HG02642 (cell line): ENCODE measurements around the gene MGAT4A.

Experiments
- ATAC-seq: cut with Tn5 transposase; IDR thresholded peaks from one replicate; pipeline ENCODE4 v1.9.1; 2021; ENCODE audit warnings: mild to moderate bottlenecking; ENCODE audit not compliant: unreplicated experiment, poor library complexity

MGAT4A gene

DNA sequence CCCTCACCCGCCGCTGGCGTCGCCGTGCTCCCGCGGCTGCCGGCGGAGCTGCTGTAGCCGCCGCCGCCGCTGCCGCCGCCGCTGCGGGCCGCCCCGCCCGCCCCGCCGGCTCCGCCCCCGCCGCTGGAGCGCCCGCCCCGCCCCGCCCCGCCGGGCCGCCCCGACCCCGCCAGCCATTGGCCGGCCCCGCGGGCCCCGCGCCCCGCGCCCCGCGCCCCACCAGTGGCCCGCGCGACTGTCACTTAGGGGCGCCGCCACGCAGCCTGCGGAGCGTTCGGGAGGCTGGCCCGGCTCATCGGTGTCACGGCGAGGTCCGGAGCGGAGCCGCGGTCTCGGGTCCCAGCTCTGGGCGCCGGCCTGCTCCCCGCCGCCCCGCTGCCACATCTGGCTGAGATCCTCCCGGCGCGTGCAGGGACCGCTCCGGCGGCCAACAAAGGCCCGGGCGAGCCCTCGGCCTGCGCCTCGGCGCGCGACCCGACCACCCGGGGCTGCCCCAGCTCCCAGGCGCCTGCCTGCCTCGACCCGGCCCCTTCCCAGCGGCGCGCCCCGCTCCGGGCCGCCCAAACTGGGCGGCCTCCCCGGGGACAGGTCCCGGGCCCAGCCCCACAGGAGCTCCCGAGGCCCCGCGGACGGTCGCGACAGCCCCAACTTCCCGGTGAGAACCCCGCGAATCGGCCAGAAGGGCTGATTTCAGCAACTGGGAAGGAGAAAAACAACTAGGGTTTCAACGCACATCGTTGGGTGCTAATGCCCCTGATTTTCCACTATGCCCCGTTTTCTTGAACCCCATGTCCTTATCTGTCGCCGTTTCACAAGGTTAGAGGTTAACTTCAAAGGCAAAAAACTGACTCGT lies at the start of gene MGAT4A:
Gene MGAT4A, minus strand, starts transcription at position 92 of the 853 bp plus-strand sequence. CDS start 4,800 bp downstream, outside the sequence.
- peak; percentile 88 for ATAC-seq

DNA sequence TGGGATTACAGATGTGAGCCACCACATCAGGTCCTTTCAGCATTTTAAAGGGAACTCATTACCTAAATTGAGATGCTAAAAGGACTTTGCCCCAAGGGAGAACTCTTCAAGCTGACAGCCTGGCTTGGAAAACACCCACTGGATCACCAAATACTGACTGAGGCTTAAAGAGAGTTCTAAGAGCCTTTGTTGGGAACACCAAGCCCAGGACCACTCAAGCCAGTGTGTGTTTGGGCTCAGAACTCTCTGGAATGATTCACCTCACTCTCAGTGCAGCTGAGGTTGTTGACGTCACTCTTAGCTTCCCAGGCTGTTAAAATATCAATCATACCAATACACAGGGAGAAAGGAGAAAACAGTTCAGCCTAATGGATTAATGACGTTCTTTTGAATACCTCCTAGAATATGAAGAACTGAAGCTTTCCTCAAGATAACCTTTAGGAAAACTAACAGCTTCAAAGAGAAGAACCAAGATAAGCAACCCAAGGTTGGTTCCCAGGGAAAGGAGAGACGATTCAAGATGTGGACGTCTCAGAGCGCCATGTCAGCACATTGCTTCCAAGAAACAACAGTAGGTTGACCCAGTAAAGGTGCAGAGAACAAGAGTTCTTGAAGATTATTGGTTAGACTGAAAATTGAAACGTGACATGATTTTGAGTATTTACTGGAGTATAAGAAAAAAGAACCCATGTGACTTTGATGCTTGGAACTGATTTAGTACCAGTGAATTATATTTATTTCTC lies 48.0 kb upstream of the MGAT4A start:
- ATAC-seq = no peak

GRCh38 chr2:98778151-98778550 lies 47.2 kb upstream of the MGAT4A start:
- ATAC-seq = no peak

- ATAC-seq = no peak
These were observed 46.8 kb upstream of the MGAT4A start for GRCh38 chr2:98777710-98778109.

- ATAC-seq = no peak
These were observed 46.1 kb upstream of the MGAT4A start for GRCh38 chr2:98777076-98777475.

DNA sequence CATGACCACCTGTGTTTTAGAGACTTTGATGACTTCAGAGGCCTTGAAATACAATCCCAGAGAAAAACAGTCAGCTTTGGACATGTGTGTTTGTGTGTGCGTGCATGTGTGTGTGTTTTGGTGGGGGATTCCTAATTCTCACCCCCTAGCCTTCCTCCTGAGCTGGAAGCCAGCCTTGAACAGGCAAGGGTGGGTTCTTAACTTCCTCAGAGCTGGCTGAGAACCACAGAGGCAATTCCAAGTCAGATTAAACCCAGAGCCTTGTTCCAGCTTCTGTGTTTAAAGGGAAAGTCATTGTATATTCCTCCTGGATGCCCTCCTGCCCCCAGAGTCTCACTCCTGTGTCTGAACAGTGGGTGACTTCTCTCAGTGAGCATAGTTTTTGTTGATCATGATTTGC lies 45.2 kb upstream of the MGAT4A start:
- ATAC-seq = no peak

DNA sequence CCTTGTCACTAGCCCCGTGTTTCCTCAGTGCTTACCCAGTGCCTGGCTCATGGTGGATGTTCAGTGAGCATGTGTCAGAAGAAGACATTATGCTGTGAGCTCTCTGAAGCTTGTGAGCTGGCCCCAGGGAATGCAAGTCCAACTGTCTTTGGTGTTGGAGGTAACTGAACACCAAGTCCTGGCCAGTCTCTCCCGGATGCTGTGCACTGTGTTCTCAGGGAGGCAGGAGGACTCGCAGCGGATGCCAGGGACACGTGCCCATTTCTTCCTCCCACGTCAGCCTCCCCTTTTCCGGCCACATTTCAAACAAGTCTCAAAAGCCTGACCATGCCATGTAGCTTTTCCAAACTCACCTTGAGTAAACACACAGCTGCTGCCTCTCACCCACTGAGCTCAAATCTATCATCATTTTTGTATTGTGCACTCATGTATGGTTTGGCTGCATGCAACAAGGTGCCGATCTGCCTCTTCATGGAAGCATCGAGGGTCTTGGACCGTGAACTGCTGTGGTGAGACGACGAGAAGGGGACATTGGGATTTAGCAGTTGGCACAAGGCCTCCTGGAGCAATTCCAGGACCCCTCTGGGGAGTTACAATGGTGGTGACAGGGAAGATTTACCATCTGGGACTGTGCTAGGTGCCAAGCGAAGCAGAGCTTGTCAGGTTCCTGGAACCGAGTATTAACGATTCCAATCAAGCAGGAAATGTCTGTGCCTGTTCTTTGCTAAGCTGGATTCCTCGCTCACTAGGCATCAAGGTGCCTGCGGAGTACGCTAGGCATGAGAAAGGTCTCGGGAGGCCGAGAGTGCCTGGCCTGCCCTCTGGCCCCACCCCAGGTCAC lies 44.4 kb upstream of the MGAT4A start:
- no peak for ATAC-seq

DNA sequence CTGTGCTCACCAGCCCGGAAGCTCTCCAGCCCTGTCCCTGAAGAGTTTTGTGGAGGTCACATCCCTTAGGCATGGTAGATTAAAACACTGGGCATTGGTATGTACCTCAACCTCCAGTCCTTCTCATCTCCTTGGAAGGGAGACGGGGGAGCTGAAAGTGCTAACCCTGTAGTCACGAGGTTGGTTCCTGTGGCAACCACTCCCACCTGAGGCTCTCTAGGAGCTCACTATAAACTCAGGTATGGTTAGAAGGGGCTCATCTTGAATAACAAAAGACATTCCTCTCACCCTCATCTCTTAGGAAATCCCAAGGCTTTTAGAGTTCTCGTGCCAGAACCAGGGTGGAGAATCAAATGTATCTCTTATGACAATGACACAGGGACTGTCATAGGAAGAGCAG lies 43.0 kb upstream of the MGAT4A start:
- no peak for ATAC-seq

DNA sequence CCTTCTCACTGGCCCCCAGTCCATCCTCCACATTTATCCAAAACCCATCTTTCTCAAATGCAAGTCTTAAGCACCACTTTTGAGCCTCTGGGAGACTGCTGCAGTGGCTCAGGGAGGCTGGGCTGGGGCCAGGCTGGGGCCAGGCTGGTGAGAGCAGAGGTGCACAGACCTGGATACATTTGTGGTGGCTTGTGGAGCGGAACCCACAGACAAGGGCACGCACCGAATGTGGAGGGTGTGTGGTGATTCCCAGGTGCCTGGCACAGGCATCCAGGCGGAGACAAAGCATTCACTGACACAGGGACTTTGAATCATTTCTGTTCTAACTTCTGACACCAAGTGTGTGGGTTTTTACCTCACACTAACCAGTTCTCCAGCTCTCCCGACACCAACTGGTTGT lies 42.2 kb upstream of the MGAT4A start:
- no peak for ATAC-seq

DNA sequence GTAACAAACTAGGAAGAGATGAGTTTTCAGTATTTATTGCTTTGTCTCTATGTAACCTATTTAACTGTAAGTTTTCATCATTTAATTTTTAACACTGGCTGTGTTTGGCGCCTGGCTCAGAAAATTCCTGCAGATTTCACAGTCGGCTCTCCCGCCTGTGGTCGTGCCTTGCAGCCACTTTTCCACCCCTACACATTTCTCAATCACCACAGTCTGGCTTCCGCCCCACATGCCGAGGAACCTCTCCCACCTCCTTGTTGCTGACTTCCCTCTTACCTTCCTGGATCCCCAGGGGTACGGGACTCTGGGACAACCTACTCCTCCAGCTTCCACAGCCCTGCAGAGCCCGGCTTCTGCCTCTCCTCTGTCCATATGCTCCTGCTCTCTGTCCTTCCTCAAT lies 41.6 kb upstream of the MGAT4A start:
- ATAC-seq = no peak

DNA sequence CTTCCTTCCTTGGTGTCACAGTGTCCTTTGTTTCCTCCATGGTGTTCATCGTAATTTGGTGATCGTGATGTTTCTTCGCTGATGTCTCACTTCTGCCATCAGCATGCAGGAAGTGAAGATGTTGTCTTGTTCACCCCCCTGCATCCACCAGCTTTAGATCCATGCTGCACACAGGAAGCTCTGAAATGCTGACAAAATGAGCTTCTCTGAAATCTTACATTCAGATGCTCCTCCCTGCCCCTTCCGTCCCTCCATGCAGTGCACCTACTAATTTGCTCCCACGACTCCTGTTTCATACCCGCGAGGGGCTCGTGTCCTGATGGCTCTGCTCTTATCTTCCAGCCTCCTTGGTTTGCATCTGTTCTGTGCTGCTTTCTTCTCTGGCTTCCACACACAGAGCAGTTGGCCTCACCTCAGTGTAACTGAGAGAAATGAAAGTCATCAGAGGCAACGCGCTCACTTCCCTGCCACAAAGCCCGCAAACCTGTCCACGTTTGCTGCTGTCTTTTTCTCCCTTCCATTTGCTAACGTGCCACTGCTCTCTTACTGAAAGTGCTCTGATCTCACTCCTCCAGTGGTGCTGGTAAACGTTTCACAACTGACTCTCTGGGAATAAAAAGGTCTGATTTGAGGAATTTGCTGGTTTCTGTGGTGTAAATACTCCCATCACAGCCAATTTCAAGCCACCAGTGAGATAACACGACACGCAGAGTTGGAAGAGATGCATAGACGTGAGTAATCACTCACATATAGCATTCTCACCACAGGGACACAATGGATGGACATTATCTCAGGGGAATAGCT lies 41.0 kb upstream of the MGAT4A start:
- ATAC-seq = peak; percentile 51

DNA sequence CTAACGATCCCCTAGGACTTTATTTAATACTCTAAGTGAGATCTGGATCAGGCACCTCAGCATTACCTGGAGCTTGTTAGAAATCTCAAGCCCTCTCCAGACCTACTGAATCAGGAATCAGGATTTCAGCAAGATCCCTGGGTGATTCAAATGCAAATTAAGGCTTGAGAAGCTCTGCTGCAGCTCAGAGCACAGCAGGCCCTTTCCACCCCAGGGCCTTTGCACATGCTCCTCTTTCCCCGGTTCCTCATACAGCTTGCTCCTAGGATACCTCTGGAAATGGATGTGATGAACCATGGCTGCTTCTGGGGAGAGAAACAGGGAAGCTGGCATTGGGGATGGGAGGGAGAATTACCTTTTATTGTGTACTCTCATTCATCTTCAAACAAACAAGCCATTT lies 40.3 kb upstream of the MGAT4A start:
- no peak for ATAC-seq

DNA sequence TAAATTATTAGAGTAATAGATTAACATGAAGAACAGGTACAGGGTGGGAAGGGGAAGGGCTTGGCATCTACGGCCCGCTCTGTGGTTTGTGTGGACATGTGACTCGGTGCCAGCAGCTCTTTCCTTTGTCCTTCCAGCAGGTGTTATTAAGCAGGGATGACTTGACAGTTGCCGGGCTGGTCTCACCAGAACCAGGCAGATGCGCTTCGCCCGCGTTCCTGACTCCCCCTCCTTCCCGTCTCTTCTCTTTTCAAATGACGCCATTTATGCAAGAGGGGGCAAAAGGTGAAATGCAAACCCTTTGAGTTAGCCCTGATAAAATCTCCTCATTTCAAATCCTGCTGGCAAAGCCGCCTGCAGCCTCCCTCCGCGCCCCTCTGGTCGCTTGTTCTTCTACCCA lies 38.9 kb upstream of the MGAT4A start:
- no peak for ATAC-seq

- ATAC-seq = no peak
These were observed 38.2 kb upstream of the MGAT4A start for GRCh38 chr2:98769114-98769476.

DNA sequence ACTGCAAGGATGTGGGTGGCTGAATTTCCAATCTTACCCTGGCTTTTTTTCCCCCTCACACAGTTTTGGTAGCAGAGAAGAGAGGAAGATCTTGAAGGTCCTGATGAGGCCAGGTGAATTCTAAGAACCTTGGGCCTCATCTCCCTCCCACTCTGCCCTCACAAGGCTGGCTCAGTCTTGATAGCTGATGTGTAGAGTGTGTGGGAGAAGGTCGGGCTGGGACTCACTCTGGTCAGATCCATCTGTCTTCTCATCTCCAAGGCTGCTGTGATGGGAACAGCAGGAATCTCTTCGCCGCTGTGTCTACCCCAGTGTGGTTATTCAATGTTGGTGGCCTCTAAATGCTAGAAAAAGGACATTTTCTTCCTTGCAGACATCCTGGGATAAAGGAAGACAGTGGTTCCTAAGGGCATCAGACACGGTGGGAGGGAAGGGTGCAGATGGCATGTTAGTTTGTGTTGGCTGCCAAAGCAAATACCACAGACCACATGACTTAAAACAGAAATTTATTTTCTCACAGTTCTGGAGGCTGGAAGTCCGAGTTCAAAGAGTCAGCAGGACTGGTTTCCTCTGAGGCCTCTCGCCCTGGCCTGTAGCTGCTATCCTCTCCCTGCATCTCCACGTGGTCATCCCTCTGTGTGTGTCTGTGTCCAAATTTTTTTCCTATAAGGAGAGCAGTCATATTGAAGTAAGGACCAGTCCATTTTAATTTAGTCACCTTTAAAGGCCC lies 37.6 kb upstream of the MGAT4A start:
- no peak for ATAC-seq

DNA sequence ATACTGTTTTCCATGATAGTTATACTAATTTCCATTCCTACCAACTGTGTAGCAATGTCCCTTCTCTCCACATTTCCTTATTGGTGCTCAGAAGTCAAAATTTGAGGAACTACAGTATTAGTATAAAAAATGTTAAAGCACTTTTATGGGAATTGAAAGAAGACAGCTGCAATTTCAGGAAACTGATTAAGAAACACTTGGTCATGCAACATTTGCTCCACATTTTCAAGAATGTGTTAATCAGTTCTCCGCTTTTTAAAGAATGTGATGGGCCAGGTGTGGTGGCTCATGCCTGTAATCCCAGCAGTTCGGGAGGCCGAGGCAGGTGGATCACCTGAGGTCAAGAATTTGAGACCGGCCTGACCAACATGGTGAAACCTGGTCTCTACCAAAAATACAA lies 33.6 kb upstream of the MGAT4A start:
- no peak for ATAC-seq

- ATAC-seq = no peak
These were observed 32.4 kb upstream of the MGAT4A start for GRCh38 chr2:98763209-98763951.

GRCh38 chr2:98761909-98762308 lies 31.0 kb upstream of the MGAT4A start:
- ATAC-seq = no peak
